ENCODE measurements around the gene DOCK1.

The DOCK1 gene

GRCh38 chr10:126924915-126925300, 19.7 kb downstream of the DOCK1 start:
- in situ Hi-C loops (cut with MboI; ENCODE audit: low sequenced_read_pairs, unreplicated experiment): no loop called here
- no peak for DNase-seq (ENCODE audit: low spot score)
- TF ChIP-seq CTCF (IDR thresholded peaks at IDR 0.05; ENCODE audit: borderline replicate concordance, control extremely low read depth, extremely low read depth, insufficient read depth, missing control alignments): no peak

- no peak for DNase-seq (ENCODE audit: low spot score)
- TF ChIP-seq CTCF (IDR thresholded peaks at IDR 0.05; ENCODE audit: borderline replicate concordance, control extremely low read depth, extremely low read depth, insufficient read depth, missing control alignments): no peak
- in situ Hi-C loops (cut with MboI; ENCODE audit: low sequenced_read_pairs, unreplicated experiment): no loop called here
Measured at GRCh38 chr10:126926568-126926967, 21.3 kb downstream of the DOCK1 start.

- in situ Hi-C loops (cut with MboI; ENCODE audit: low sequenced_read_pairs, unreplicated experiment): no loop called here
- TF ChIP-seq CTCF (IDR thresholded peaks at IDR 0.05; ENCODE audit: borderline replicate concordance, control extremely low read depth, extremely low read depth, insufficient read depth, missing control alignments): no peak
- no peak for DNase-seq (ENCODE audit: low spot score)
Measured at GRCh38 chr10:126927799-126928198, 22.6 kb downstream of the DOCK1 start.

- DNase-seq (ENCODE audit: low spot score): no peak
- in situ Hi-C loops (cut with MboI; ENCODE audit: low sequenced_read_pairs, unreplicated experiment): no loop called here
- TF ChIP-seq CTCF (IDR thresholded peaks at IDR 0.05; ENCODE audit: borderline replicate concordance, control extremely low read depth, extremely low read depth, insufficient read depth, missing control alignments): no peak
Measured at GRCh38 chr10:126928274-126928673, 23.0 kb downstream of the DOCK1 start.

GRCh38 chr10:126929391-126929790, 24.2 kb downstream of the DOCK1 start:
- in situ Hi-C loops (cut with MboI; ENCODE audit: low sequenced_read_pairs, unreplicated experiment): no loop called here
- DNase-seq (ENCODE audit: low spot score): no peak
- no peak for TF ChIP-seq CTCF (IDR thresholded peaks at IDR 0.05; ENCODE audit: borderline replicate concordance, control extremely low read depth, extremely low read depth, insufficient read depth, missing control alignments)

GRCh38 chr10:126930131-126930882, 25.1 kb downstream of the DOCK1 start:
- no peak for DNase-seq (ENCODE audit: low spot score)
- in situ Hi-C loops (cut with MboI; ENCODE audit: low sequenced_read_pairs, unreplicated experiment): no loop called here
- TF ChIP-seq CTCF (IDR thresholded peaks at IDR 0.05; ENCODE audit: borderline replicate concordance, control extremely low read depth, extremely low read depth, insufficient read depth, missing control alignments): no peak
